CD14-positive monocyte (primary cell): Measurements from ENCODE around the gene APP. TPM values are rescaled to one million over a fixed set of nuclear protein-coding genes. Genes with fewer than 3 reads are reported as not detected.

Source experiments
- DNase-seq, 3 donors: peaks; one replicate each; pipeline ENCODE4 v3.0.0-alpha.2; 2011 to 2022
- H2AFZ ChIP-seq: 2 replicates; pipeline ENCODE4 v1.6.0; 2012; ENCODE audit warnings: mild to moderate bottlenecking, low read depth, low read length, inconsistent platforms; ENCODE audit not compliant: insufficient read depth, poor library complexity, severe bottlenecking
- H3K27ac ChIP-seq, 2 donors: 1 replicate in 1 of 2; 2 replicates in 1 of 2; pipeline ENCODE4 v1.5.1; 2012 to 2013; ENCODE audit warnings: low read length in 2 of 2, control low read depth in 1 of 2, inconsistent platforms in 1 of 2, low read depth in 1 of 2, mild to moderate bottlenecking in 1 of 2
- H3K27me3 ChIP-seq, 2 donors: one replicate each; pipeline versions ENCODE4 v1.6.0 to v1.6.1; 2011 to 2013; ENCODE audit warnings: low read length in 2 of 2; ENCODE audit not compliant: control insufficient read depth in 2 of 2, insufficient read depth in 2 of 2
- H3K36me3 ChIP-seq, 2 donors: replicated peaks in 1 of 2; 1 replicate in 1 of 2; 2 replicates in 1 of 2; pipeline versions ENCODE4 v1.5.1 to v1.6.1; 2012 to 2013; ENCODE audit warnings: low read length in 2 of 2, control low read depth in 1 of 2, inconsistent platforms in 1 of 2, mild to moderate bottlenecking in 1 of 2; ENCODE audit not compliant: insufficient read depth in 2 of 2, control insufficient read depth in 1 of 2
- H3K4me1 ChIP-seq, 2 donors: 1 replicate in 1 of 2; 2 replicates in 1 of 2; pipeline versions ENCODE4 v1.5.1 to v1.6.1; 2012 to 2013; ENCODE audit warnings: low read length in 2 of 2, control low read depth in 1 of 2, inconsistent platforms in 1 of 2, mild to moderate bottlenecking in 1 of 2, moderate library complexity in 1 of 2; ENCODE audit not compliant: insufficient read depth in 2 of 2, control insufficient read depth in 1 of 2
- H3K4me2 ChIP-seq: replicated peaks from 2 replicates; pipeline ENCODE3; 2012; ENCODE audit warnings: low read length, moderate library complexity, mild to moderate bottlenecking; ENCODE audit not compliant: poor library complexity, severe bottlenecking; ENCODE audit errors: extremely low read depth
- H3K4me3 ChIP-seq, 3 experiments: fragments of 200-600 bp in 1 of 3; sonication (generic) in 1 of 3; replicated peaks in 1 of 3; 1 replicate in 2 of 3; 2 replicates in 1 of 3; pipeline ENCODE4 v1.5.1; 2011 to 2013; ENCODE audit warnings: low read length in 3 of 3, mild to moderate bottlenecking in 3 of 3, control low read depth in 2 of 3, low read depth in 2 of 3, inconsistent platforms in 1 of 3, moderate library complexity in 1 of 3
- H3K79me2 ChIP-seq: 2 replicates; pipeline ENCODE4 v1.6.0; 2012; ENCODE audit warnings: mild to moderate bottlenecking, control low read depth, inconsistent platforms, low read length, moderate library complexity; ENCODE audit not compliant: insufficient read depth
- H3K9ac ChIP-seq: 2 replicates; pipeline ENCODE4 v1.6.0; 2017; ENCODE audit warnings: low read length, mild to moderate bottlenecking; ENCODE audit not compliant: insufficient read depth, poor library complexity, severe bottlenecking
- H3K9me3 ChIP-seq, 2 donors: replicated peaks in 1 of 2; 1 replicate in 1 of 2; 2 replicates in 1 of 2; pipeline versions ENCODE4 v1.5.1 to v1.6.1; 2012 to 2013; ENCODE audit warnings: low read length in 2 of 2, control low read depth in 1 of 2; ENCODE audit not compliant: control insufficient read depth in 1 of 2, insufficient read depth in 1 of 2
- H4K20me1 ChIP-seq: 2 replicates; pipeline ENCODE4 v1.6.0; 2012; ENCODE audit warnings: mild to moderate bottlenecking, low read length, control low read depth, moderate library complexity; ENCODE audit not compliant: insufficient read depth
- H3K27ac Mint-ChIP-seq, 7 donors: one replicate each; pipeline ENCODE4 v1.8.0; 2020; ENCODE audit warnings: mild to moderate bottlenecking in 7 of 7, mixed read lengths in 7 of 7, moderate library complexity in 6 of 7, inconsistent platforms in 2 of 7
- H3K27me3 Mint-ChIP-seq, 3 donors: one replicate each; pipeline ENCODE4 v1.8.0; 2021 to 2022; ENCODE audit warnings: low read depth in 3 of 3, mild to moderate bottlenecking in 3 of 3, mixed read lengths in 3 of 3, moderate library complexity in 3 of 3, inconsistent platforms in 1 of 3
- H3K36me3 Mint-ChIP-seq, 2 donors: one replicate each; pipeline ENCODE4 v1.8.0; 2020; ENCODE audit warnings: mixed read lengths in 2 of 2, inconsistent platforms in 1 of 2, mild to moderate bottlenecking in 1 of 2
- H3K4me1 Mint-ChIP-seq: one replicate; pipeline ENCODE4 v1.8.0; 2020; ENCODE audit warnings: mild to moderate bottlenecking, mixed read lengths
- H3K4me3 Mint-ChIP-seq, 2 donors: one replicate each; pipeline ENCODE4 v1.8.0; 2020; ENCODE audit warnings: mild to moderate bottlenecking in 2 of 2, mixed read lengths in 2 of 2, moderate library complexity in 1 of 2
- H3K9me3 Mint-ChIP-seq, 7 donors: one replicate each; pipeline ENCODE4 v1.8.0; 2020 to 2022; ENCODE audit warnings: mixed read lengths in 7 of 7, mild to moderate bottlenecking in 6 of 7, moderate library complexity in 6 of 7, inconsistent platforms in 2 of 7
- CTCF ChIP-seq: fragments of 200-600 bp; IDR thresholded peaks from one replicate; pipeline ENCODE4 v1.8.0; 2022; ENCODE audit warnings: antibody characterized with exemption, mild to moderate bottlenecking
- WGBS: methylation state at CpG from one replicate; pipeline ENCODE4 v1.1.5; 2013; ENCODE audit warnings: missing lambda C conversion rate; ENCODE audit not compliant: insufficient coverage; 5-methylcytosine and 5-hydroxymethylcytosine counted together
- intact Hi-C, 2 donors: fragments of 100-400 bp; cut with micrococcal nuclease; formaldehyde crosslinking; loops; one replicate each; pipeline versions ENCODE4 v1.15.0 to v1.15.1; 2023
- polyA plus RNA-seq, 3 donors: library from polyadenylated mRNA; depleted of rRNA in 1 of 3; unstranded in 2 of 3; stranded (reverse) in 1 of 3; fragments of 300-500 nt in 2 of 3; fragments of >200 nt in 1 of 3; fragmentation: Illumina TruSeq in 2 of 3; gene quantifications; 1 replicate in 2 of 3; 2 replicates in 1 of 3; pipeline ENCODE4 v1.2.3, GENCODE V29; 2012 to 2021

APP gene
- polyA plus RNA-seq, 3 donors: 28.0 to 118 (median 35.1) TPM

DNA sequence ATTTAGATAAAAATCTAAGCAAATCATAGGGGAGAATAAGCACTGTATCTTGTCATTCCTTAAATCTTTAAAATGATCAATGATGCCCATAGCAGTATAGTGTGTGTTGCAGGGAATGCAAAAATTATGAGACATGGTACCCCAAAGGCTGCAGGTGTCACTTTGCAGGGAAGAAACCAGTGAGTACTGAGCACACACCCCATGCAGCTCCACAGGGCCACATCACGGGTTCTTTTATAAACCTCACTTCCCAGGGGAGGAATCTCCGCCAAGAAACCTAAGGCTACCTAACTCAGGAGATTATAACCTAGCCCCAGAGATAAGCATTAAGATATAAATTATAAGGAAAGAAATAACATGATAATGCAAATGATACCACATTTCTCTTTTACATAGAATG, 115.6 kb downstream of the APP start:
- WGBS: no CpG with 5 or more reads among the region's 2 CpGs
- H3K4me1 ChIP-seq: no peaks in the 10 kb centered on the region
- no peaks in the 10 kb centered on the region for H3K27me3 ChIP-seq

DNA sequence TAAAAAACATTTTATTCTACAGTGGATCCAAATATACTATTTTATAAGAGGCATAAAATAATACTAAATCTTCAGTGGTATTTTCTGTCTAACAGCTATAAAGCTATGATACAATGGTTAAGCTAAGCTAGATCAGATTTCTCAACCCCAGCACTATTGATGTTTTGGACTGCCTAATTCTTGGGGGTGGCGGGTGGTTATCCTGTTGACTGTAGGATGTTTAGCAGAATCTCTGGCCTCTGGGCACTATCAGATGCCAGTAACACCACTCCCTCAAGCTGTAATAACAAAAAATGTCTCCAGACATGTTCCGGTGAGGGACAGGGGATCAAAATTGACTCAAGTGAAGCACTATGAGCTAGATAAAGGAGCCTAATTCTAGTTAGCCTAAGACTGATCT, 118.5 kb downstream of the APP start:
- H2AFZ ChIP-seq: no peak overlapping the region
- peaks cover 0 to 2% (median 0%) of the 10 kb centered on the region in 3 donors for H3K27me3 Mint-ChIP-seq
- H3K9ac ChIP-seq: no peak overlapping the region
- no peak overlapping the region for H3K4me3 ChIP-seq
- peaks cover 6% of the 10 kb centered on the region for H3K79me2 ChIP-seq
- TF ChIP-seq CTCF: no peak
- no peak for DNase-seq
- no peak overlapping the region for H3K4me3 Mint-ChIP-seq
- H3K27ac ChIP-seq: no peak overlapping the region
- peaks cover 35 to 50% of the 10 kb centered on the region in 2 donors for H3K36me3 Mint-ChIP-seq
- no CpG with 5 or more reads among the region's 2 CpGs for WGBS
- no peaks in the 10 kb centered on the region for H3K4me1 Mint-ChIP-seq
- no peaks in the 10 kb centered on the region for H3K9me3 Mint-ChIP-seq
- no peak overlapping the region for H3K4me2 ChIP-seq
- no peaks in the 10 kb centered on the region for H3K4me1 ChIP-seq
- no peak overlapping the region for H3K27ac Mint-ChIP-seq
- intact Hi-C loops: no loop called here
- peaks cover 19 to 53% of the 10 kb centered on the region in 2 donors for H3K36me3 ChIP-seq
- peaks cover 6% of the 10 kb centered on the region for H4K20me1 ChIP-seq
- H3K9me3 ChIP-seq: no peaks in the 10 kb centered on the region
- H3K27me3 ChIP-seq: no peaks in the 10 kb centered on the region

More for the DNA sequence above, 115.6 kb downstream of the APP start:
- no peak for TF ChIP-seq CTCF
- H3K4me3 Mint-ChIP-seq: no peak overlapping the region
- Histone ChIP-seq H3K9me3 (no peaks in the 10 kb centered on the region), H3K79me2 (peaks cover 16% of the 10 kb centered on the region), H2AFZ (no peak overlapping the region), H3K27ac (no peak overlapping the region), H3K36me3 (peaks cover 9 to 24% of the 10 kb centered on the region in 2 donors), H3K4me2 (no peak overlapping the region), H3K4me3 (no peak overlapping the region), H3K9ac (no peak overlapping the region), H4K20me1 (peaks cover 6% of the 10 kb centered on the region)
- no peaks in the 10 kb centered on the region for H3K4me1 Mint-ChIP-seq
- H3K36me3 Mint-ChIP-seq: peaks cover 25 to 29% of the 10 kb centered on the region in 2 donors
- peak overlapping the region in 1 of 7 donors; percentile 70 for H3K27ac Mint-ChIP-seq
- no peak for DNase-seq
- no peaks in the 10 kb centered on the region for H3K9me3 Mint-ChIP-seq
- H3K27me3 Mint-ChIP-seq: peaks cover 0 to 2% (median 2%) of the 10 kb centered on the region in 3 donors
- intact Hi-C loops: no loop called here
